Peyer's patch (tissue), 4 donors: ENCODE data around the gene DAAM2. TPM values are rescaled to one million over a fixed set of nuclear protein-coding genes. Genes with fewer than 3 reads are reported as not detected.

ENCODE experiments used
- DNase-seq, 3 donors: peaks; one replicate each; pipeline ENCODE4 v3.0.0-alpha.2; 2017 to 2019
- H3K27ac ChIP-seq, 4 donors: fragments of 200-600 bp; sonication (generic); one replicate each; pipeline ENCODE4 v1.5.1; 2016 to 2019
- H3K27me3 ChIP-seq, 2 donors: fragments of 200-600 bp; sonication (generic); one replicate each; pipeline ENCODE4 v1.5.1; 2019
- H3K36me3 ChIP-seq, 3 donors: fragments of 200-600 bp; sonication (generic); one replicate each; pipeline ENCODE4 v1.5.1; 2016 to 2019
- H3K4me1 ChIP-seq, 4 donors: fragments of 200-600 bp; sonication (generic); one replicate each; pipeline ENCODE4 v1.5.1; 2016 to 2019
- H3K4me3 ChIP-seq, 4 donors: fragments of 200-600 bp; sonication (generic); 1 replicate in 3 of 4; 2 replicates in 1 of 4; pipeline ENCODE4 v1.5.1; 2016 to 2019; ENCODE audit warnings: mild to moderate bottlenecking in 1 of 4
- H3K9me3 ChIP-seq, 4 donors: fragments of 200-600 bp; sonication (generic); one replicate each; pipeline ENCODE4 v1.5.1; 2016 to 2019; ENCODE audit warnings: mild to moderate bottlenecking in 1 of 4
- POLR2A ChIP-seq, 2 donors: fragments of 450-650 bp; IDR thresholded peaks; one replicate each; pipeline ENCODE4 v1.5.1; 2017; ENCODE audit warnings: antibody characterized with exemption in 2 of 2, mild to moderate bottlenecking in 2 of 2, moderate library complexity in 2 of 2
- total RNA-seq, 4 donors: library from RNA; depleted of rRNA; stranded (reverse); fragments of >200 nt; gene quantifications; one replicate each; pipeline ENCODE4 v1.1.0, GENCODE V29; 2016
- TF ChIP-seq, protein P1 (sequence below), 6 experiments: fragments of 450-650 bp in 4 of 6; fragments of 200-600 bp in 2 of 6; sonication (generic) in 1 of 6; IDR thresholded peaks; one replicate each; pipeline ENCODE4 v1.5.1; 2017 to 2019; ENCODE audit warnings: antibody characterized with exemption in 6 of 6, mild to moderate bottlenecking in 3 of 6, moderate library complexity in 1 of 6

The DAAM2 gene
- total RNA-seq, 4 donors from 2014 or later = 8.8 to 178 (median 22.5) TPM

DNA sequence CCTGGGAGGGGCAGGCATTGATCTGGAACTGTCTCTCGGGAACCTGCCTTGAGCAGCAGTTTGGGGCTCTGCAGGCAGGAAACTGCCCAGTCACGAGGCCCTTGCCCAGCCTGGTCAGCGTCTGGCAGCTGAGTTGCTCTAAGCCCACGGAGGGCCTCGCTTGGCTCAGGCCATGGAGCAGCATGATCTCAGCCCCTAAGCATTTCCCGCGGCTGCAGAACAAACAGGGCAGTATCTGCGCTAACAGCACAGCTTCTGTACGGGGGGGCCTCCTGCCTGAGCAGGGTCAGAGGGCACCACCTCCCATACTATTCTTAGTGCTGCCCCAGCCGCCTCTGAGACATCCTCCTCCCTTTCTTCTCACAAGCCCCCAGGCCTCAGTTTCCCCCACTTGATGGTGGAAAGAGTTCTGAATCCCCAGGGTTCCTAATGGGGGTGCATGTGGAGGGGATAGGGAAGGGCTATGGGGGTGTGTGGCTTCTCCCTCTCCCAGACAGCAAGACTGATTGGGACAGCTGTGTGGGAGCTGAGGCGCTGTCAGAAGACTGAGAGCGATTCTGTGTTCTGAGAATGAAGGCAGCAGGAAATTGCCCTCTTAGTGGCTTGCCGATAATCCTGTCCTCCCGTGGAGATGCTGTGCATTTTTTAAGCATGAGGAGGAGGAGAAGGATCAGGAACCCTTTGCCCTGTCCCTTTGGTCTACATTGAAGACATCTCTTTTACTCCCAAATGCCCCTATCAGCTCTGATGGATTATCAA is 95.7 kb downstream of the DAAM2 start:
- peaks cover 0 to 8% (median 0%) of the 10 kb centered on the region in 4 donors for H3K4me1 ChIP-seq
- H3K27me3 ChIP-seq = no peaks in the 10 kb centered on the region
- H3K9me3 ChIP-seq = no peaks in the 10 kb centered on the region
- H3K36me3 ChIP-seq = no peaks in the 10 kb centered on the region
- H3K27ac ChIP-seq = peak overlapping the region; percentile 45 to 77 (median 56)
- TF ChIP-seq, protein P1, sequence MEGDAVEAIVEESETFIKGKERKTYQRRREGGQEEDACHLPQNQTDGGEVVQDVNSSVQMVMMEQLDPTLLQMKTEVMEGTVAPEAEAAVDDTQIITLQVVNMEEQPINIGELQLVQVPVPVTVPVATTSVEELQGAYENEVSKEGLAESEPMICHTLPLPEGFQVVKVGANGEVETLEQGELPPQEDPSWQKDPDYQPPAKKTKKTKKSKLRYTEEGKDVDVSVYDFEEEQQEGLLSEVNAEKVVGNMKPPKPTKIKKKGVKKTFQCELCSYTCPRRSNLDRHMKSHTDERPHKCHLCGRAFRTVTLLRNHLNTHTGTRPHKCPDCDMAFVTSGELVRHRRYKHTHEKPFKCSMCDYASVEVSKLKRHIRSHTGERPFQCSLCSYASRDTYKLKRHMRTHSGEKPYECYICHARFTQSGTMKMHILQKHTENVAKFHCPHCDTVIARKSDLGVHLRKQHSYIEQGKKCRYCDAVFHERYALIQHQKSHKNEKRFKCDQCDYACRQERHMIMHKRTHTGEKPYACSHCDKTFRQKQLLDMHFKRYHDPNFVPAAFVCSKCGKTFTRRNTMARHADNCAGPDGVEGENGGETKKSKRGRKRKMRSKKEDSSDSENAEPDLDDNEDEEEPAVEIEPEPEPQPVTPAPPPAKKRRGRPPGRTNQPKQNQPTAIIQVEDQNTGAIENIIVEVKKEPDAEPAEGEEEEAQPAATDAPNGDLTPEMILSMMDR (IDR thresholded peaks at IDR 0.05) = no peak
- no peak for TF ChIP-seq POLR2A (IDR thresholded peaks at IDR 0.05)
- DNase-seq = peak in 1 of 3 donors; percentile 65
- no peak overlapping the region for H3K4me3 ChIP-seq

DNA sequence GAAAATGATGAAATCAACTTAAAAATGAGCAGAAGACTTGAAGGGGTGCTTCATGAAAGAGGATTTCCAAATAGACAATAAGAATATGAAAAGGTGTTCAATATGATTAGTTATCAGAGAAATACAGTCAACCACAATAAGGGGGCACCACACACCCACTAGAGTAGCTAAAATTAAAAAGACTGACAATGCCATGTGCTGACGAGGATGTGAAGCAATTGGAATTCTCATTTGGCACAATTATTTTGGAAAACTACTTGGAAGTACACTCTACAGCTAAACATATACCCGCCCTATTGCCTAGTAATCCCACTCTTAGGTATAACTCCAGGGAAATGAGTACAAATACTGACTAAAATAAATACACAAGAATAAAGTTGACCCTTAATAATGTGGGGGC is 97.1 kb downstream of the DAAM2 start:
- no peak for DNase-seq
- no peak for TF ChIP-seq POLR2A (IDR thresholded peaks at IDR 0.05)
- TF ChIP-seq, protein P1 (IDR thresholded peaks at IDR 0.05) = no peak
- no peak overlapping the region for H3K27ac ChIP-seq

DNA sequence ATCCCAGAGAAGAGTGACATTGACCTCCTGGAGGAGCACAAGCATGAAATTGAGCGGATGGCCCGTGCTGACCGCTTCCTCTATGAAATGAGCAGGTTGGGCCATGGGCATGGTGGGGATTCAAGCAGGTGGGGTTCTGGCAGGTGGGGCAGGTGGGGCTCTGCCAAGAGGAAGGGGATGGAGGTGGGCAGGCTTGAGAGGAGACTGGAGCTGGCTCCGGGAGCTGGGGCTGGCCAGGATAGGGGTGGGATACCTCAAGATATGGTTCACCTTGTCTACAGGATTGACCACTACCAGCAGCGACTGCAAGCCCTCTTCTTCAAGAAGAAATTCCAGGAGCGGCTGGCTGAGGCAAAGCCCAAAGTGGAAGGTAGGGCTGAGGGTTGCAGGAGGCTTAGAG is 99.2 kb downstream of the DAAM2 start:
- H3K27ac ChIP-seq = no peak overlapping the region
- no peaks in the 10 kb centered on the region for H3K9me3 ChIP-seq
- H3K27me3 ChIP-seq = no peaks in the 10 kb centered on the region
- peaks cover 0 to 2% (median 0%) of the 10 kb centered on the region in 3 donors for H3K36me3 ChIP-seq
- DNase-seq = no peak
- H3K4me1 ChIP-seq = peaks cover 0 to 8% (median 0%) of the 10 kb centered on the region in 4 donors
- no peak overlapping the region for H3K4me3 ChIP-seq
- TF ChIP-seq, protein P1 (IDR thresholded peaks at IDR 0.05) = no peak
- no peak for TF ChIP-seq POLR2A (IDR thresholded peaks at IDR 0.05)

More for the DNA sequence above, 97.1 kb downstream of the DAAM2 start:
- peaks cover 0 to 8% (median 0%) of the 10 kb centered on the region in 4 donors for H3K4me1 ChIP-seq
- no peaks in the 10 kb centered on the region for H3K27me3 ChIP-seq
- no peak overlapping the region for H3K4me3 ChIP-seq
- H3K9me3 ChIP-seq = no peaks in the 10 kb centered on the region
- H3K36me3 ChIP-seq = no peaks in the 10 kb centered on the region

DNA sequence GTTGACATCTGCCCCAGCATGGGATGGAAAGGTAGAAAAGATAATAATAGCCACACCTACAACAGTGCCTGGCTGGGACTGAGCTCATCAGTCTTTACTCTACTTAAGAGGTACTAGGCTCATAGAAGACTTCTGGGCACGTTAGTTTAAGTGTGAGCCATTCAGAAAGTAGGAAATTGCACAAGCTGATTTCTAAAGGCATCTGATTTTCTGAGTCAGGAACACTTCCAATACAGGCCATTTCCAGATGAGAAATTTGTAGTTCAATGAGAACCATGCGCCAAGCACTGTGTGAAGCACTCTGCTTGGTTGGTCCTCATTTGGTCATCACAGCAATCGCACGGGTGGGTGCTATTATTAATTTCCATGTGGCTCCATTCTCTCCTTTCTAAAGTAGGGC is 99.8 kb downstream of the DAAM2 start:
- Histone ChIP-seq H3K4me1 (peaks cover 0 to 8% (median 0%) of the 10 kb centered on the region in 4 donors), H3K4me3 (no peak overlapping the region), H3K27me3 (no peaks in the 10 kb centered on the region), H3K36me3 (peaks cover 0 to 8% (median 0%) of the 10 kb centered on the region in 3 donors), H3K27ac (no peak overlapping the region), H3K9me3 (no peaks in the 10 kb centered on the region)
- DNase-seq = no peak
- TF ChIP-seq, protein P1 (IDR thresholded peaks at IDR 0.05) = no peak
- no peak for TF ChIP-seq POLR2A (IDR thresholded peaks at IDR 0.05)

DNA sequence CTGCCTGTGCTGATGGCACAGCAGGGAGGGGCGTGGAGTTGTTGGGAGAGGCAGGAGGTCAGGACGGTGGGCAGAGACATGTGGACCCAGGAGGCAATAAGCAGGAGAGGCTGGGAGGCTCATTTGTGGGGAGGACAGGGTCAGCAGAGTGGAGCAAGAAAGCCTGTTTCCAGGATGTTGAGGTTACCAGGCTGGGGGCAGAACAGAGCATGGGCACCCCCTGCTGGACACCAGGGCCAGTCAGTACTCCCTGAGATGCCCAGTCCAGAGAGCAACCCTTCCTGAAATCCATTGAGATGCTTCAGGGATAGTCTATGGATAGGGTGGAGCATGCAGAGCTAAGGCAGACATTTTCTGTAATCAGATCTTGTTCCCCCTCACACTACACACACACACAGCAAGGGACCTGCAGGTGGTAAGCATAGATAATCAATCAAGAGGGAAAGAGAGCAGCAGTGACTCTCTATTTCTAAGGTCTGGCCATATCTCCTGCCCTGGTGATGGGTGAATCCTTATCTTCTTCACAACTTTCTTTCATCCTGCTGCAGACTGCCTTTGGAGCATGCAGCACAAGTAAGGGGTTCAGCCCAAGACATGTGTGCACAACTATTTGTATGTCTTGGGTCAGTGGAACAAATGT is 100.4 kb downstream of the DAAM2 start:
- no peak for TF ChIP-seq POLR2A (IDR thresholded peaks at IDR 0.05)
- TF ChIP-seq, protein P1 (IDR thresholded peaks at IDR 0.05) = peak in 4 of 6 experiments; percentile 41 to 60 (median 54)
- peaks cover 0 to 6% (median 0%) of the 10 kb centered on the region in 4 donors for H3K4me1 ChIP-seq
- no peaks in the 10 kb centered on the region for H3K9me3 ChIP-seq
- no peak overlapping the region for H3K27ac ChIP-seq
- no peak overlapping the region for H3K4me3 ChIP-seq
- peak in 2 of 3 donors; percentile 64 to 65 for DNase-seq
- H3K27me3 ChIP-seq = no peaks in the 10 kb centered on the region
- peaks cover 0 to 9% (median 0%) of the 10 kb centered on the region in 3 donors for H3K36me3 ChIP-seq
